ENCODE measurements around the gene HARS1.

The HARS1 gene

GRCh38 chr5:140677947-140678346 is 13.2 kb downstream of the HARS1 start:
- DNase-seq, result no peak
- H3K27me3 ChIP-seq (replicated peaks), result no peaks in the 10 kb centered on the region
- H3K4me3 ChIP-seq (ENCODE audit: low read depth, low read length), result no peak overlapping the region
- no peak for TF ChIP-seq CTCF (IDR thresholded peaks at IDR 0.05; ENCODE audit: low read depth, low read length, missing control alignments)
- H3K36me3 ChIP-seq (replicated peaks), result peaks cover 75% of the 10 kb centered on the region
- H3K27ac ChIP-seq, result no peak overlapping the region
- in situ Hi-C loops (cut with HindIII; ENCODE audit: low pct_ligation_motif_present, low sequenced_read_pairs), result no loop called here

- in situ Hi-C loops (cut with HindIII; ENCODE audit: low pct_ligation_motif_present, low sequenced_read_pairs), result no loop called here
Measured at GRCh38 chr5:140674629-140675028, 16.5 kb downstream of the HARS1 start.

GRCh38 chr5:140674211-140674610 is 17.0 kb downstream of the HARS1 start:
- no peaks in the 10 kb centered on the region for H3K27me3 ChIP-seq (replicated peaks)
- peaks cover 67% of the 10 kb centered on the region for H3K36me3 ChIP-seq (replicated peaks)
- DNase-seq, result no peak
- in situ Hi-C loops (cut with HindIII; ENCODE audit: low pct_ligation_motif_present, low sequenced_read_pairs), result no loop called here
- no peak for TF ChIP-seq CTCF (IDR thresholded peaks at IDR 0.05; ENCODE audit: low read depth, low read length, missing control alignments)
- no peak overlapping the region for H3K4me3 ChIP-seq (ENCODE audit: low read depth, low read length)
- H3K27ac ChIP-seq, result no peak overlapping the region

More at GRCh38 chr5:140674629-140675028, 16.5 kb downstream of the HARS1 start:
- no peak for DNase-seq
- Histone ChIP-seq H3K4me3 (ENCODE audit: low read depth, low read length) (no peak overlapping the region), H3K27ac (no peak overlapping the region), H3K36me3 (replicated peaks) (peaks cover 67% of the 10 kb centered on the region), H3K27me3 (replicated peaks) (no peaks in the 10 kb centered on the region)
- TF ChIP-seq CTCF (IDR thresholded peaks at IDR 0.05; ENCODE audit: low read depth, low read length, missing control alignments), result no peak

- in situ Hi-C loops (cut with HindIII; ENCODE audit: low pct_ligation_motif_present, low sequenced_read_pairs), result no loop called here
- H3K27me3 ChIP-seq (replicated peaks), result no peaks in the 10 kb centered on the region
- no peak within 1 kb of the TSS for H3K27ac ChIP-seq
- peaks cover 68% of the 10 kb centered on the region for H3K36me3 ChIP-seq (replicated peaks)
- no peak within 1 kb of the TSS for H3K4me3 ChIP-seq (ENCODE audit: low read depth, low read length)
- no peak for DNase-seq
- no peak for TF ChIP-seq CTCF (IDR thresholded peaks at IDR 0.05; ENCODE audit: low read depth, low read length, missing control alignments)
Measured at GRCh38 chr5:140673187-140673976, 17.8 kb downstream of the HARS1 start, which contains the start of gene DND1. DND1 (minus strand) TSS chr5:140673576; CDS start chr5:140673542, 34 bp downstream.

- in situ Hi-C loops (cut with HindIII; ENCODE audit: low pct_ligation_motif_present, low sequenced_read_pairs), result no loop called here
- DNase-seq, result no peak
- H3K36me3 ChIP-seq (replicated peaks), result peaks cover 66% of the 10 kb centered on the region
- no peaks in the 10 kb centered on the region for H3K27me3 ChIP-seq (replicated peaks)
- no peak overlapping the region for H3K27ac ChIP-seq
- H3K4me3 ChIP-seq (ENCODE audit: low read depth, low read length), result no peak overlapping the region
- TF ChIP-seq CTCF (IDR thresholded peaks at IDR 0.05; ENCODE audit: low read depth, low read length, missing control alignments), result no peak
Measured at GRCh38 chr5:140672455-140673186, 18.5 kb downstream of the HARS1 start.

All from brain microvascular endothelial cell (primary cell).